Measurements from ENCODE around the gene RGR.

RGR gene

GRCh38 chr10:84224411-84225028, 20.3 kb upstream of the RGR start:
- DNase-seq = no peak

- no peak for DNase-seq
These were observed 19.3 kb upstream of the RGR start, which contains the start of gene LRIT2 for GRCh38 chr10:84225427-84226173. Gene LRIT2, minus strand, starts transcription at chr10:84225544. Its CDS starts 24 bp downstream, at chr10:84225520.

- no peak for DNase-seq
These were observed 18.2 kb upstream of the RGR start for GRCh38 chr10:84226616-84227015.

GRCh38 chr10:84227810-84228209, 17.0 kb upstream of the RGR start:
- no peak for DNase-seq

- DNase-seq = no peak
These were observed 14.5 kb upstream of the RGR start for GRCh38 chr10:84230359-84230758.

GRCh38 chr10:84232376-84232775, 12.5 kb upstream of the RGR start:
- no peak for DNase-seq

GRCh38 chr10:84233940-84234339, 10.9 kb upstream of the RGR start:
- DNase-seq = no peak

- DNase-seq = no peak
These were observed 10.4 kb upstream of the RGR start for GRCh38 chr10:84234479-84234878.

- no peak for DNase-seq
These were observed 9.8 kb upstream of the RGR start for GRCh38 chr10:84235096-84235495.

- no peak for DNase-seq
These were observed 8.1 kb upstream of the RGR start for GRCh38 chr10:84236807-84237198.

- DNase-seq = no peak
These were observed 7.4 kb upstream of the RGR start for GRCh38 chr10:84237199-84238051.

- no peak for DNase-seq
These were observed 5.9 kb upstream of the RGR start for GRCh38 chr10:84238909-84239308.

- DNase-seq = no peak
These were observed 3.6 kb upstream of the RGR start, which contains the start of gene LRIT1 for GRCh38 chr10:84241185-84241790. Gene LRIT1, minus strand, starts transcription at chr10:84241546. Its CDS starts 107 bp downstream, at chr10:84241439.

- no peak for DNase-seq
These were observed 1.1 kb upstream of the RGR start for GRCh38 chr10:84243759-84244158.

GRCh38 chr10:84247496-84247895, 2.6 kb downstream of the RGR start:
- DNase-seq = no peak

GRCh38 chr10:84248794-84249193, 3.9 kb downstream of the RGR start:
- no peak for DNase-seq

GRCh38 chr10:84254552-84255478, 10.0 kb downstream of the RGR start:
- DNase-seq = no peak

GRCh38 chr10:84256510-84257342, 11.9 kb downstream of the RGR start:
- no peak for DNase-seq

- DNase-seq = no peak
These were observed 12.6 kb downstream of the RGR start for GRCh38 chr10:84257343-84258020.

GRCh38 chr10:84258034-84258695, 13.3 kb downstream of the RGR start:
- no peak for DNase-seq

Data from GF-D8 (cell line).